ENCODE results near the gene EIPR1. TPM values are rescaled to one million over a fixed set of nuclear protein-coding genes. Genes with fewer than 3 reads are reported as not detected.

The EIPR1 gene
- total RNA-seq, 1 experiment from 2014 or later: 27.8 TPM

- no peak for TF ChIP-seq CTCF (conservative IDR thresholded peaks at IDR 0.05)
Observed at GRCh38 chr2:3251946-3252345, 125.7 kb downstream of the EIPR1 start.

More at GRCh38 chr2:3251946-3252345, 125.7 kb downstream of the EIPR1 start:
- Histone ChIP-seq H3K9ac (ENCODE audit: extremely low read depth, insufficient read length, low read length) (no peak overlapping the region), H3K79me1 (ENCODE audit: insufficient read depth, low read depth, low read length, poor library complexity, severe bottlenecking) (no peaks in the 10 kb centered on the region), H3K23ac (ENCODE audit: insufficient read length, low read depth, low read length) (no peak overlapping the region), H3K23me2 (ENCODE audit: insufficient read length, low read depth, low read length, poor library complexity, severe bottlenecking) (no peaks in the 10 kb centered on the region), H4K5ac (ENCODE audit: insufficient read length, low read depth, low read length) (no peak overlapping the region), H3T11ph (ENCODE audit: low read length) (no peak overlapping the region), H2AK5ac (ENCODE audit: insufficient read length, low read length) (no peak overlapping the region), H3K56ac (ENCODE audit: insufficient read length, low read depth, low read length) (no peak overlapping the region), H2BK5ac (ENCODE audit: insufficient read length, low read length) (no peak overlapping the region), H3K18ac (ENCODE audit: insufficient read length, low read depth, low read length) (no peak overlapping the region), H3K9me3 (ENCODE audit: control insufficient read depth, low read depth, low read length) (peaks cover 21% of the 10 kb centered on the region), H2BK12ac (ENCODE audit: insufficient read length, low read depth, low read length) (no peak overlapping the region), H4K91ac (ENCODE audit: insufficient read length, low read depth, low read length) (no peak overlapping the region), H3K4me1 (ENCODE audit: insufficient read depth, low read length) (no peaks in the 10 kb centered on the region), H3K27ac (ENCODE audit: insufficient read length, low read depth, low read length) (no peak overlapping the region), H4K20me1 (ENCODE audit: control insufficient read depth, insufficient read depth, insufficient read length) (no peaks in the 10 kb centered on the region), H2AFZ (ENCODE audit: low read length) (no peak overlapping the region), H4K8ac (replicated peaks; ENCODE audit: insufficient read length, low read depth, low read length) (no peak overlapping the region), H3K79me2 (ENCODE audit: insufficient read depth, low read length) (no peaks in the 10 kb centered on the region), H3K14ac (ENCODE audit: insufficient read depth, low read length) (no peak overlapping the region), H3K27me3 (ENCODE audit: insufficient read depth, low read length) (no peaks in the 10 kb centered on the region), H3K4me2 (ENCODE audit: insufficient read depth, insufficient read length, low read length) (no peak overlapping the region), H2BK120ac (ENCODE audit: low read depth, low read length, poor library complexity, severe bottlenecking) (no peak overlapping the region), H2BK15ac (ENCODE audit: low read depth, low read length) (no peak overlapping the region), H3K4ac (ENCODE audit: low read depth, low read length) (no peak overlapping the region), H2BK20ac (ENCODE audit: low read depth, low read length, poor library complexity, severe bottlenecking) (no peak overlapping the region)
- no peak for DNase-seq
- H3K36me3 Mint-ChIP-seq (ENCODE audit: insufficient read depth in 1 of 3, low read depth in 3 of 3): peaks cover 44 to 46% (median 45%) of the 10 kb centered on the region in 3 experiments
- peaks cover 0 to 15% of the 10 kb centered on the region in 2 experiments; a peak in 2 of 4 replicates for H3K4me1 Mint-ChIP-seq
- no CpG with 5 or more reads among the region's 15 CpGs for WGBS (ENCODE audit: extremely low coverage, insufficient read length, low lambda C conversion rate)
- H3K9me3 Mint-ChIP-seq: peaks cover 31 to 34% of the 10 kb centered on the region in 2 experiments
- H3K4me3 Mint-ChIP-seq: no peak overlapping the region
- H3K27me3 Mint-ChIP-seq (ENCODE audit: low read depth): no peaks in the 10 kb centered on the region; the same call in 1 of the 2 replicates
- no peak overlapping the region for H3K27ac Mint-ChIP-seq
